Neural progenitor cell (in vitro differentiated cells): ENCODE results near the gene ZNF423. TPM values are rescaled to one million over a fixed set of nuclear protein-coding genes. Genes with fewer than 3 reads are reported as not detected.

ENCODE experiments used
- DNase-seq: peaks from one replicate; pipeline ENCODE4 v3.0.0-alpha.2; 2016; ENCODE audit warnings: low spot score
- H2AFZ ChIP-seq: fragments of 200-600 bp; sonication (generic); replicated peaks from 2 replicates; pipeline ENCODE4 v1.6.1; 2016; ENCODE audit warnings: antibody characterized with exemption
- H3F3A ChIP-seq: fragments of 200-600 bp; sonication (generic); 2 replicates; pipeline ENCODE4 v1.6.1; 2016; ENCODE audit warnings: antibody characterized with exemption, low read depth
- H3K27ac ChIP-seq: fragments of 200-600 bp; sonication (generic); 2 replicates; pipeline ENCODE4 v1.5.1; 2016; ENCODE audit warnings: mild to moderate bottlenecking
- H3K27me3 ChIP-seq: fragments of 200-600 bp; sonication (generic); 2 replicates; pipeline ENCODE4 v1.6.1; 2016; ENCODE audit warnings: mild to moderate bottlenecking, moderate library complexity
- H3K36me3 ChIP-seq: fragments of 200-600 bp; sonication (generic); 2 replicates; pipeline ENCODE4 v1.5.1; 2016
- H3K4me1 ChIP-seq: fragments of 200-600 bp; sonication (generic); 2 replicates; pipeline ENCODE4 v1.6.1; 2016; ENCODE audit warnings: mixed run types
- H3K4me2 ChIP-seq: fragments of 200-600 bp; sonication (generic); 2 replicates; pipeline ENCODE4 v1.6.1; 2016
- H3K4me3 ChIP-seq: fragments of 200-600 bp; sonication (generic); 2 replicates; pipeline ENCODE4 v1.5.1; 2016
- H3K79me2 ChIP-seq: fragments of 200-600 bp; sonication (generic); 2 replicates; pipeline ENCODE4 v1.6.1; 2016; ENCODE audit warnings: low read depth
- H3K9ac ChIP-seq: fragments of 200-600 bp; sonication (generic); 2 replicates; pipeline ENCODE4 v1.6.1; 2016
- H3K9me3 ChIP-seq: fragments of 200-600 bp; sonication (generic); 2 replicates; pipeline ENCODE4 v1.5.1; 2016; ENCODE audit warnings: low read depth
- H4K20me1 ChIP-seq: fragments of 200-600 bp; sonication (generic); 2 replicates; pipeline ENCODE4 v1.6.1; 2016; ENCODE audit warnings: low read depth
- H3K27ac Mint-ChIP-seq: 3 replicates; pipeline ENCODE4 v1.8.0; 2021; ENCODE audit warnings: mixed read lengths
- H3K27me3 Mint-ChIP-seq: 2 replicates; pipeline ENCODE4 v1.8.0; 2022; ENCODE audit warnings: low read depth, mild to moderate bottlenecking, inconsistent platforms, moderate library complexity, mixed read lengths; ENCODE audit not compliant: insufficient read depth
- H3K36me3 Mint-ChIP-seq: 3 replicates; pipeline ENCODE4 v1.8.0; 2021; ENCODE audit warnings: mixed read lengths
- H3K4me1 Mint-ChIP-seq: 3 replicates; pipeline ENCODE4 v1.8.0; 2021; ENCODE audit warnings: mixed read lengths
- H3K4me3 Mint-ChIP-seq: 3 replicates; pipeline ENCODE4 v1.8.0; 2021; ENCODE audit warnings: mild to moderate bottlenecking, moderate library complexity, mixed read lengths
- H3K9me3 Mint-ChIP-seq: 3 replicates; pipeline ENCODE4 v1.8.0; 2020; ENCODE audit warnings: mixed read lengths
- EZH2 ChIP-seq: fragments of 200-600 bp; sonication (generic); IDR thresholded peaks from 2 replicates; pipeline ENCODE4 v1.6.1; 2017; ENCODE audit warnings: antibody characterized with exemption, mild to moderate bottlenecking, moderate library complexity
- EZH2phosphoT487 ChIP-seq: fragments of 200-600 bp; sonication (generic); IDR thresholded peaks from 2 replicates; pipeline ENCODE4 v1.6.1; 2017; ENCODE audit warnings: antibody characterized with exemption
- total RNA-seq: library from RNA; depleted of rRNA; stranded (reverse); fragments of >200 nt; gene quantifications from 2 replicates; pipeline ENCODE4 v1.2.3, GENCODE V29; 2015; ENCODE audit warnings: low replicate concordance
- TF ChIP-seq, protein P1 (sequence below): fragments of 200-600 bp; sonication (generic); IDR thresholded peaks from 2 replicates; pipeline ENCODE4 v1.5.1; 2017; ENCODE audit warnings: antibody characterized with exemption, mild to moderate bottlenecking

ZNF423 gene
- total RNA-seq, 1 donor from 2014 or later = 21.9 TPM

DNA sequence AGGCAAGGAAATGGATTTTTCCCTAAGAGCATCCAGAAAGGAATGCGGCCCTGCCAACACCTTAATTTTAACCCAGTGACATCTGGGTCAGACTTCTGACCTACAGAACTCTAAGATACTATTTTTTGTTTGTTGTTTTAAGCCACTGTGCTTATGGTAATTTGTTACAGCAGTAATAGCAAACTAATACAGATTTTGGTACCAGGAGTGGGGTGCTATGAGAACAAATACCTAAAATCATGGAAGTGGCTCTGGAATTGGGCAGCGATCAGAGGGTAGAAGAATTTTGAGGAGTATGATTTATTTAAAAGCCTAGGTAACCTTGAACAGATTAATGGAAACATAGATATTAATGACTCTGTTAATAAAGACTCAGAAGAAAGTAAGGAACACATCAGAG lies 208.2 kb downstream of the ZNF423 start:
- Mint-ChIP-seq H3K9me3 (peaks cover 26% of the 10 kb centered on the region), H3K4me1 (peaks cover 23% of the 10 kb centered on the region), H3K27me3 (no peaks in the 10 kb centered on the region), H3K36me3 (peaks cover 28% of the 10 kb centered on the region), H3K4me3 (no peak overlapping the region), H3K27ac (no peak overlapping the region)
- Histone ChIP-seq H3K4me3 (no peak overlapping the region), H3K27ac (no peak overlapping the region), H3F3A (no peaks in the 10 kb centered on the region), H2AFZ (no peak overlapping the region), H3K9me3 (peaks cover 6% of the 10 kb centered on the region), H3K79me2 (peaks cover 12% of the 10 kb centered on the region), H3K4me1 (no peaks in the 10 kb centered on the region), H4K20me1 (peaks cover 15% of the 10 kb centered on the region), H3K9ac (no peak overlapping the region), H3K4me2 (no peak overlapping the region), H3K27me3 (no peaks in the 10 kb centered on the region), H3K36me3 (peaks cover 5% of the 10 kb centered on the region)
- TF ChIP-seq, protein P1, sequence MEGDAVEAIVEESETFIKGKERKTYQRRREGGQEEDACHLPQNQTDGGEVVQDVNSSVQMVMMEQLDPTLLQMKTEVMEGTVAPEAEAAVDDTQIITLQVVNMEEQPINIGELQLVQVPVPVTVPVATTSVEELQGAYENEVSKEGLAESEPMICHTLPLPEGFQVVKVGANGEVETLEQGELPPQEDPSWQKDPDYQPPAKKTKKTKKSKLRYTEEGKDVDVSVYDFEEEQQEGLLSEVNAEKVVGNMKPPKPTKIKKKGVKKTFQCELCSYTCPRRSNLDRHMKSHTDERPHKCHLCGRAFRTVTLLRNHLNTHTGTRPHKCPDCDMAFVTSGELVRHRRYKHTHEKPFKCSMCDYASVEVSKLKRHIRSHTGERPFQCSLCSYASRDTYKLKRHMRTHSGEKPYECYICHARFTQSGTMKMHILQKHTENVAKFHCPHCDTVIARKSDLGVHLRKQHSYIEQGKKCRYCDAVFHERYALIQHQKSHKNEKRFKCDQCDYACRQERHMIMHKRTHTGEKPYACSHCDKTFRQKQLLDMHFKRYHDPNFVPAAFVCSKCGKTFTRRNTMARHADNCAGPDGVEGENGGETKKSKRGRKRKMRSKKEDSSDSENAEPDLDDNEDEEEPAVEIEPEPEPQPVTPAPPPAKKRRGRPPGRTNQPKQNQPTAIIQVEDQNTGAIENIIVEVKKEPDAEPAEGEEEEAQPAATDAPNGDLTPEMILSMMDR = no peak
- TF ChIP-seq EZH2 (no peak), EZH2phosphoT487 (no peak)
- DNase-seq = no peak

GRCh38 chr16:49645263-49645662 lies 210.6 kb downstream of the ZNF423 start:
- H3K9ac ChIP-seq = no peak overlapping the region
- no peaks in the 10 kb centered on the region for H3K27me3 ChIP-seq
- peaks cover 18% of the 10 kb centered on the region for H3K79me2 ChIP-seq
- H3K4me3 ChIP-seq = no peak overlapping the region
- DNase-seq = no peak
- peaks cover 7% of the 10 kb centered on the region for H3K27me3 Mint-ChIP-seq
- H3K4me2 ChIP-seq = no peak overlapping the region
- peaks cover 5% of the 10 kb centered on the region for H3K36me3 ChIP-seq
- no peak overlapping the region for H3K27ac ChIP-seq
- peaks cover 26% of the 10 kb centered on the region for H3K9me3 Mint-ChIP-seq
- H3K36me3 Mint-ChIP-seq = peaks cover 28% of the 10 kb centered on the region
- H3K4me1 ChIP-seq = peaks cover 16% of the 10 kb centered on the region
- no peak overlapping the region for H2AFZ ChIP-seq
- no peak overlapping the region for H3K4me3 Mint-ChIP-seq
- H3K27ac Mint-ChIP-seq = no peak overlapping the region
- peaks cover 9% of the 10 kb centered on the region for H3F3A ChIP-seq
- peaks cover 39% of the 10 kb centered on the region for H4K20me1 ChIP-seq
- TF ChIP-seq EZH2phosphoT487 = no peak
- TF ChIP-seq, protein P1 = no peak
- no peak for TF ChIP-seq EZH2
- peaks cover 6% of the 10 kb centered on the region for H3K9me3 ChIP-seq
- peaks cover 37% of the 10 kb centered on the region for H3K4me1 Mint-ChIP-seq

DNA sequence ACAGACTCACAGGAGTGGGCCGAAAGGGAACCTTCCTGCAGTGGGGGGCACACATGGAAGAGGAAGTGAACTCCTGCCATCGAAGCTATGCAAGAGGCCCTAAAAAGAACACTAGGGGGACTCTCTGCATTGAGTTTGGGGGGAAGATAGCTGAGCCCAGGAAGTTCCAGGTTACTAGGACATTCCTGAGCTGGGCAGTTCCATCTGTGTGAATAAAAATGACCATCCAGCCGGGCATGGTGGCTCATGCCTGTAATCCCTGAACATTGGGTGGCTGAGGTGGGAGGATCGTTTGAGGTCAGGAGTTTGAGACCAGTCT lies 211.8 kb downstream of the ZNF423 start:
- TF ChIP-seq, protein P1 = peak; percentile 33
- no peak for TF ChIP-seq EZH2phosphoT487
- H3K9ac ChIP-seq = no peak overlapping the region
- H2AFZ ChIP-seq = no peak overlapping the region
- H3K36me3 ChIP-seq = peaks cover 5% of the 10 kb centered on the region
- H3K9me3 ChIP-seq = peaks cover 6% of the 10 kb centered on the region
- peak overlapping the region; percentile 34 for H3K27ac Mint-ChIP-seq
- peaks cover 49% of the 10 kb centered on the region for H3K4me1 Mint-ChIP-seq
- peaks cover 8% of the 10 kb centered on the region for H3K27me3 Mint-ChIP-seq
- H4K20me1 ChIP-seq = peaks cover 50% of the 10 kb centered on the region
- peak; percentile 21 for DNase-seq
- H3K27ac ChIP-seq = no peak overlapping the region
- H3K27me3 ChIP-seq = no peaks in the 10 kb centered on the region
- peaks cover 27% of the 10 kb centered on the region for H3K4me1 ChIP-seq
- peaks cover 18% of the 10 kb centered on the region for H3K79me2 ChIP-seq
- H3K4me3 Mint-ChIP-seq = peak overlapping the region; percentile 10
- peaks cover 23% of the 10 kb centered on the region for H3K9me3 Mint-ChIP-seq
- H3K36me3 Mint-ChIP-seq = peaks cover 23% of the 10 kb centered on the region
- peaks cover 21% of the 10 kb centered on the region for H3F3A ChIP-seq
- no peak overlapping the region for H3K4me3 ChIP-seq
- H3K4me2 ChIP-seq = no peak overlapping the region
